Prostate gland (tissue), 2 donors: ENCODE measurements around the gene CFAP90.

Experiments
- POLR2AphosphoS5 ChIP-seq: sonication (generic); formaldehyde crosslinking; IDR thresholded peaks from one replicate; pipeline ENCODE4 v1.6.1; 2017; ENCODE audit warnings: antibody characterized with exemption
- TF ChIP-seq, protein P1 (sequence below), 4 experiments: fragments of 200-600 bp in 2 of 4; fragments of 450-650 bp in 2 of 4; sonication (generic) in 2 of 4; IDR thresholded peaks; 1 replicate in 3 of 4; 2 replicates in 1 of 4; pipeline ENCODE4 v1.5.1; 2016 to 2019; ENCODE audit warnings: antibody characterized with exemption in 4 of 4, mild to moderate bottlenecking in 2 of 4, moderate library complexity in 2 of 4

DNA sequence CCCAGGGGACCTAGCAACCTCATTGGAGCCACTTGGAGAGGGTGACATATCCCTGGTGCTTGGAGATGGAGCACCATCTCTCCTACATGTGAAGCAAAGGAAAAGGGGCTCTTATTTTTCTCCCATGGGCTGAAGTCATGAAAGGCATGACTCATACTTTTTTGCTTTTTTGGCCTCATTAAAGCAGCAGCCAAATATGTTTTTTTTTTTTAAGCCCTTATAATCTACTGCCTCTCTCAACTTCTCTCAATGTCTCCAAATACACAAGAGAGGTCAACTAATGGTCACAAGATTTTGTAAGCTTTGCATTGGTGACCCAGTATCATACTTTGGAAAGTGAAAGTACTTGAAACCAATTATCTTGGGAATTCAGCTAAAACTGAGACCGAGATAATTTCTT lies 1.6 kb upstream of the CFAP90 start:
- TF ChIP-seq, protein P1, sequence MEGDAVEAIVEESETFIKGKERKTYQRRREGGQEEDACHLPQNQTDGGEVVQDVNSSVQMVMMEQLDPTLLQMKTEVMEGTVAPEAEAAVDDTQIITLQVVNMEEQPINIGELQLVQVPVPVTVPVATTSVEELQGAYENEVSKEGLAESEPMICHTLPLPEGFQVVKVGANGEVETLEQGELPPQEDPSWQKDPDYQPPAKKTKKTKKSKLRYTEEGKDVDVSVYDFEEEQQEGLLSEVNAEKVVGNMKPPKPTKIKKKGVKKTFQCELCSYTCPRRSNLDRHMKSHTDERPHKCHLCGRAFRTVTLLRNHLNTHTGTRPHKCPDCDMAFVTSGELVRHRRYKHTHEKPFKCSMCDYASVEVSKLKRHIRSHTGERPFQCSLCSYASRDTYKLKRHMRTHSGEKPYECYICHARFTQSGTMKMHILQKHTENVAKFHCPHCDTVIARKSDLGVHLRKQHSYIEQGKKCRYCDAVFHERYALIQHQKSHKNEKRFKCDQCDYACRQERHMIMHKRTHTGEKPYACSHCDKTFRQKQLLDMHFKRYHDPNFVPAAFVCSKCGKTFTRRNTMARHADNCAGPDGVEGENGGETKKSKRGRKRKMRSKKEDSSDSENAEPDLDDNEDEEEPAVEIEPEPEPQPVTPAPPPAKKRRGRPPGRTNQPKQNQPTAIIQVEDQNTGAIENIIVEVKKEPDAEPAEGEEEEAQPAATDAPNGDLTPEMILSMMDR (IDR thresholded peaks at IDR 0.05), result no peak
- no peak for TF ChIP-seq POLR2AphosphoS5
